Measurements from ENCODE around the gene ATP11A. TPM values are rescaled to one million over a fixed set of nuclear protein-coding genes. Genes with fewer than 3 reads are reported as not detected.

The ATP11A gene
- total and polyA plus RNA-seq, 10 of the 15 experiments (the other 5 are each of a cell fraction or from before 2014, with no cell fraction given), result 1.4 to 69.6 (median 14.4) TPM

GRCh38 chr13:112728375-112729126 lies 38.7 kb downstream of the ATP11A start:
- 97% methylated on average over 34 of the region's 34 CpGs for WGBS (ENCODE audit: insufficient coverage, insufficient replicate concordance, low lambda C conversion rate, missing lambda C conversion rate)
- in situ Hi-C loops (cut with MboI) (no loop called here), intact Hi-C loops (cut with micrococcal nuclease; ENCODE audit: unreplicated experiment) (no loop called here)
- DNase-seq (ENCODE audit: low read depth, low spot score) (no peak), ATAC-seq (no peak), FAIRE-seq (no peak)
- H3K4me3 ChIP-seq, result no peak overlapping the region
- no peak overlapping the region for H2AFZ ChIP-seq (ENCODE audit: control insufficient read depth, low read depth, low read length)
- CTCF ChIA-PET, result no interaction called here
- no peaks in the 10 kb centered on the region for H3K27me3 ChIP-seq (replicated peaks in 1 of 2; ENCODE audit: control insufficient read depth in 2 of 2, insufficient read depth in 2 of 2, low read length in 1 of 2)
- POLR2A ChIA-PET, result no interaction called here
- H3K9me3 ChIP-seq (replicated peaks; ENCODE audit: control insufficient read depth, insufficient read depth, low read length), result no peaks in the 10 kb centered on the region
- peaks cover 0 to 4% of the 10 kb centered on the region in 2 experiments; a peak in 2 of 4 replicates for H3K36me3 ChIP-seq (ENCODE audit: control insufficient read depth in 2 of 2, insufficient read depth in 2 of 2, low read length in 1 of 2)
- no TSS peak for BruUV-seq (replicated peaks)
- SMC1A ChIA-PET (ENCODE audit: uncharacterized antibody, unreplicated experiment), result no interaction called here
- RAD21 ChIA-PET (ENCODE audit: unreplicated experiment), result no interaction called here
- H3K79me2 ChIP-seq (ENCODE audit: control insufficient read depth, insufficient read depth, low read length), result peaks cover 13% of the 10 kb centered on the region
- no peak overlapping the region for H3K4me2 ChIP-seq (ENCODE audit: control insufficient read depth, insufficient read depth)
- peaks cover 16% of the 10 kb centered on the region for H3K4me1 ChIP-seq (ENCODE audit: control insufficient read depth, insufficient read depth, low read length)
- H4K20me1 ChIP-seq (ENCODE audit: control insufficient read depth, insufficient read depth), result no peaks in the 10 kb centered on the region; the same call in 1 of the 2 replicates
- H3K9ac ChIP-seq (ENCODE audit: control insufficient read depth, insufficient read depth, low read length), result no peak overlapping the region
- no peak for TF ChIP-seq KAT2A (conservative IDR thresholded peaks at IDR 0.05; ENCODE audit: control insufficient read depth, low read depth, low read length)
- TF ChIP-seq MYC (IDR thresholded peaks at IDR 0.05; ENCODE audit: insufficient read depth, insufficient read length, insufficient replicate concordance, low read length, severe bottlenecking), result no peak
- no peak for TF ChIP-seq YY1 (IDR thresholded peaks at IDR 0.05; ENCODE audit: low read depth, low read length)
- no peak for TF ChIP-seq USF2 (IDR thresholded peaks at IDR 0.05; ENCODE audit: borderline replicate concordance, low read depth, low read length)
- no peak for TF ChIP-seq MYB (IDR thresholded peaks at IDR 0.05; ENCODE audit: borderline replicate concordance, low read depth, low read length)
- no peak for TF ChIP-seq SUZ12 (IDR thresholded peaks at IDR 0.05; ENCODE audit: unreplicated experiment)
- no peak for TF ChIP-seq CREB1 (IDR thresholded peaks at IDR 0.05; ENCODE audit: low read depth)
- TF ChIP-seq MEF2B (IDR thresholded peaks at IDR 0.05; ENCODE audit: partially characterized antibody, poor library complexity, severe bottlenecking), result no peak
- TF ChIP-seq ZSCAN29 (IDR thresholded peaks at IDR 0.05), result no peak
- no peak for TF ChIP-seq ZBTB4 (CRISPR knock-in tag; IDR thresholded peaks at IDR 0.05)
- H3K27ac ChIP-seq (ENCODE audit: control insufficient read depth, insufficient read depth), result no peak overlapping the region

Measured in GM12878 (cell line).